ENCODE results near the gene PRC1. TPM values are rescaled to one million over a fixed set of nuclear protein-coding genes. Genes with fewer than 3 reads are reported as not detected.
A peak's percentile ranks its signal among the peaks of the same experiment; 100 is the strongest.
"Not testable (repeated sequence)": the region's sequence is repeated elsewhere in the genome, so short reads cannot be mapped to it uniquely, and the experiment has no call there.

The PRC1 gene
- total RNA-seq, 1 donor from 2014 or later = 15.8 TPM

- DNase-seq = peak; percentile 73
Observed at GRCh38 chr15:90934256-90934948, 59.9 kb downstream of the PRC1 start.

- DNase-seq = no peak
Observed at GRCh38 chr15:90933301-90933700, 61.0 kb downstream of the PRC1 start.

GRCh38 chr15:90932660-90932991 lies 61.7 kb downstream of the PRC1 start:
- DNase-seq = no peak

- peak; percentile 74 for DNase-seq
Observed at GRCh38 chr15:90931828-90932659, 62.3 kb downstream of the PRC1 start, which contains the start of gene HDDC3. Gene HDDC3 (minus strand): TSS chr15:90932549. CDS start chr15:90932540, 9 bp downstream.

GRCh38 chr15:90931575-90931827 lies 62.8 kb downstream of the PRC1 start:
- no peak for DNase-seq

- no peak for DNase-seq
Observed at GRCh38 chr15:90930861-90931574, 63.3 kb downstream of the PRC1 start.

GRCh38 chr15:90929246-90930019 lies 64.9 kb downstream of the PRC1 start:
- DNase-seq = no peak

GRCh38 chr15:90928106-90928505 lies 66.2 kb downstream of the PRC1 start:
- not testable (repeated sequence) for DNase-seq

- not testable (repeated sequence) for DNase-seq
Observed at GRCh38 chr15:90926766-90927165, 67.6 kb downstream of the PRC1 start.

GRCh38 chr15:90924375-90924774 lies 70.0 kb downstream of the PRC1 start:
- DNase-seq = no peak

- not testable (repeated sequence) for DNase-seq
Observed at GRCh38 chr15:90922712-90923322, 71.5 kb downstream of the PRC1 start.

GRCh38 chr15:90921887-90922286 lies 72.4 kb downstream of the PRC1 start:
- DNase-seq = no peak

- no peak for DNase-seq
Observed at GRCh38 chr15:90918835-90919234, 75.5 kb downstream of the PRC1 start.

GRCh38 chr15:90918034-90918788 lies 76.1 kb downstream of the PRC1 start:
- no peak for DNase-seq

- DNase-seq = no peak
Observed at GRCh38 chr15:90917569-90917968, 76.8 kb downstream of the PRC1 start.

GRCh38 chr15:90916461-90916860 lies 77.9 kb downstream of the PRC1 start:
- no peak for DNase-seq

Small RNA genes lying within 50 kb of the gene (small RNA-seq; reads per million reads assigned to genes)
- not detected for gene RF00019

Other genes starting within 250 kb of the PRC1 start
- 8.7 TPM for gene FURIN, start 125.9 kb downstream of the PRC1 start, total RNA-seq
- 4.8 TPM for gene FES, start 110.0 kb downstream of the PRC1 start, total RNA-seq
- 32.4 TPM for gene MAN2A2, start 91.2 kb downstream of the PRC1 start, total RNA-seq
- 11.7 TPM for gene HDDC3, start 62.0 kb downstream of the PRC1 start, total RNA-seq
- 35.7 TPM for gene UNC45A, start 59.2 kb downstream of the PRC1 start, total RNA-seq
- 17.9 TPM for gene RCCD1, start 39.7 kb downstream of the PRC1 start, total RNA-seq
- 12.5 TPM for gene VPS33B, start 28.1 kb upstream of the PRC1 start, total RNA-seq
- gene SV2B, start 105.7 kb upstream of the PRC1 start, total RNA-seq = 33.5 TPM

Measured in occipital lobe (tissue), 3 donors.